ENCODE results near the gene RBM33.

RBM33 gene

GRCh38 chr7:155639958-155640520 is 4.4 kb upstream of the RBM33 start:
- TF ChIP-seq EP300 (IDR thresholded peaks at IDR 0.05; ENCODE audit: borderline replicate concordance) (no peak), ZBTB7A (IDR thresholded peaks at IDR 0.05; ENCODE audit: low read depth) (no peak), NFIC (IDR thresholded peaks at IDR 0.05) (no peak), TCF12 (IDR thresholded peaks at IDR 0.05; ENCODE audit: low read depth) (no peak), EGR1 (IDR thresholded peaks at IDR 0.05) (no peak)
- TF ChIP-seq, protein P1, sequence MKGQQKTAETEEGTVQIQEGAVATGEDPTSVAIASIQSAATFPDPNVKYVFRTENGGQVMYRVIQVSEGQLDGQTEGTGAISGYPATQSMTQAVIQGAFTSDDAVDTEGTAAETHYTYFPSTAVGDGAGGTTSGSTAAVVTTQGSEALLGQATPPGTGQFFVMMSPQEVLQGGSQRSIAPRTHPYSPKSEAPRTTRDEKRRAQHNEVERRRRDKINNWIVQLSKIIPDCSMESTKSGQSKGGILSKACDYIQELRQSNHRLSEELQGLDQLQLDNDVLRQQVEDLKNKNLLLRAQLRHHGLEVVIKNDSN (IDR thresholded peaks at IDR 0.05) = no peak

DNA sequence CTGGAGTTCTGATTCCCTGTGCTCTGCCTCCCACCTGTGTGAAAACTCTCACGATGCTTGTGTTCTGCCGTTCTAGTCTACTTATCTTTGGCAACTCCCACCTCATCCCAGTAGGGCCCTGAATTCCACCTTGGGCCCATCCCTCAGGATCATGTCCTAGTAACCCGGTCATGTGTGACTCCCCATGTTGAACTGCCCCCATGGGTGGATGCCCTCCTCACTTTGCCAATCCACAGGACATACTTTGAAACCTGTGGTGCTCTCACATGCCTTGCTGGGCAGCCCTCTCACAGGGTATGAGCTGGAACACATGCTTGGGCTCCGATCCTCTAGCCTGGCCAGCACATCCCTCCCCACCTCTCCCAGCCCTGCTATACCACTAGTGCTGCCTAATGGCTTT is 3.8 kb upstream of the RBM33 start:
- TF ChIP-seq YY1 (IDR thresholded peaks at IDR 0.05; ENCODE audit: low read depth) (no peak), TAF1 (IDR thresholded peaks at IDR 0.05; ENCODE audit: low read depth) (no peak), RAD21 (IDR thresholded peaks at IDR 0.05; ENCODE audit: low read depth) (no peak)

- no peak for TF ChIP-seq REST (IDR thresholded peaks at IDR 0.05; ENCODE audit: low read depth)
- no peak for TF ChIP-seq TEAD4 (IDR thresholded peaks at IDR 0.05)
- no peak for TF ChIP-seq TCF12 (IDR thresholded peaks at IDR 0.05; ENCODE audit: low read depth)
- TF ChIP-seq ZBTB7A (IDR thresholded peaks at IDR 0.05; ENCODE audit: low read depth) = peak; percentile 62; the same call in 1 of the 2 replicates
- TF ChIP-seq YY1 (IDR thresholded peaks at IDR 0.05; ENCODE audit: low read depth) = no peak
Observed at GRCh38 chr7:155643804-155644177, 670 bp upstream of the RBM33 start.

- TF ChIP-seq EGR1 (IDR thresholded peaks at IDR 0.05) (no peak), NFIC (IDR thresholded peaks at IDR 0.05) (no peak), FOXM1 (IDR thresholded peaks at IDR 0.05; ENCODE audit: borderline replicate concordance, low read depth) (no peak), TCF12 (IDR thresholded peaks at IDR 0.05; ENCODE audit: low read depth) (0 out of 2 replicates have a peak, but pooled peaks have one; percentile 25)
- TF ChIP-seq, protein P1 (IDR thresholded peaks at IDR 0.05) = no peak
Observed at GRCh38 chr7:155644971-155645509, 579 bp downstream of the RBM33 start.

DNA sequence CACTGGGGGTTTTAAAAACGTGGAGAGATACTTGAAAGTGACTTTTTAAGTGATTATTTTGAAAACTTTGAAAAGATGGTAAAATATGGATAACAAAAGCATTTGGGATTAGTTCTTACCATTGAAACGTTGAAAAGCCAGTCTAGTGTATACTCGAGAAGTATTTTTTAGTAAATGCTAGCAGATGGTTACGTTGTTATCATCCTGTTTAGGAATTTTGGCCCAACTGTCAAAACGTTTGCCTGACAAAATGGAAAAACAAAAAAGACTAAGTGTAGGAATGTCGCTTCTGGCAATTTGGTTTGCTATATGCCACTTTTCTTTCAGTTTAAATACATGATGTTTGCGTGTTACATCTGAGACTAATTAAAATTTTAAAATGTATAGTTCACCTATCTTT is 1.2 kb downstream of the RBM33 start:
- TF ChIP-seq ZBTB7A (IDR thresholded peaks at IDR 0.05; ENCODE audit: low read depth) = no peak
- no peak for TF ChIP-seq EP300 (IDR thresholded peaks at IDR 0.05; ENCODE audit: borderline replicate concordance)
- TF ChIP-seq, protein P1 (IDR thresholded peaks at IDR 0.05) = no peak
- TF ChIP-seq CREB1 (IDR thresholded peaks at IDR 0.05; ENCODE audit: low read depth) = no peak
- TF ChIP-seq RAD21 (IDR thresholded peaks at IDR 0.05; ENCODE audit: low read depth) = no peak
- no peak for TF ChIP-seq MAX (IDR thresholded peaks at IDR 0.05)
- TF ChIP-seq NFIC (IDR thresholded peaks at IDR 0.05) = no peak
- TF ChIP-seq FOXM1 (IDR thresholded peaks at IDR 0.05; ENCODE audit: borderline replicate concordance, low read depth) = no peak
- no peak for TF ChIP-seq CEBPB (IDR thresholded peaks at IDR 0.05)
- no peak for TF ChIP-seq YY1 (IDR thresholded peaks at IDR 0.05; ENCODE audit: low read depth)
- no peak for TF ChIP-seq TAF1 (IDR thresholded peaks at IDR 0.05; ENCODE audit: low read depth)
- TF ChIP-seq EGR1 (IDR thresholded peaks at IDR 0.05) = no peak
- TF ChIP-seq REST (IDR thresholded peaks at IDR 0.05; ENCODE audit: low read depth) = no peak
- no peak for TF ChIP-seq TCF12 (IDR thresholded peaks at IDR 0.05; ENCODE audit: low read depth)

- TF ChIP-seq TAF1 (IDR thresholded peaks at IDR 0.05; ENCODE audit: low read depth) (no peak), NFIC (IDR thresholded peaks at IDR 0.05) (no peak), EGR1 (IDR thresholded peaks at IDR 0.05) (no peak), ZBTB7A (IDR thresholded peaks at IDR 0.05; ENCODE audit: low read depth) (no peak), CEBPB (IDR thresholded peaks at IDR 0.05) (no peak), MAX (IDR thresholded peaks at IDR 0.05) (no peak), RAD21 (IDR thresholded peaks at IDR 0.05; ENCODE audit: low read depth) (no peak)
- TF ChIP-seq, protein P1 (IDR thresholded peaks at IDR 0.05) = no peak
Observed at GRCh38 chr7:155646669-155647068, 2.2 kb downstream of the RBM33 start.
